ENCODE results near the gene CCDC73.
"Not testable (repeated sequence)": the region's sequence is repeated elsewhere in the genome, so short reads cannot be mapped to it uniquely, and the experiment has no call there.

The CCDC73 gene

DNA sequence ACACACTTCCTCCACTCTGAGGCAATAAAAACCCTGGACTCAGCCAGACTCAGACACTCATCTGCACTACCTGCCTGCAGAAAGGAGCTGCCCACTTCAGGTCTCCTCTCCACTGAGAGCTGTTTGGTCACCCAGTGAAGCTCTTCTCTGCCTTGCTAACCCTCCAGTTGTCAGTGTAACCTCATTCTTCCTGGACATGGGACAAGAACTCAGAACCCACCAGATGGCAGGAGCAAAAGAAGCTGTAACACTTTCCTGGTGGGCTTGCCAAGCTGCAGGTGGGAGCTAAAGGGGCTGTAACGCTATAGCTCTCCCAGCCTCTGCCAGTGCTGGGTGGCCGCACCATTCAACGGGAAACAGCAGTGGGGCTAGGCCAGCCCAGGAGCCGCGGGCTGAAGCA is 89.7 kb downstream of the CCDC73 start:
- no peak for DNase-seq (ENCODE audit: low spot score)

DNA sequence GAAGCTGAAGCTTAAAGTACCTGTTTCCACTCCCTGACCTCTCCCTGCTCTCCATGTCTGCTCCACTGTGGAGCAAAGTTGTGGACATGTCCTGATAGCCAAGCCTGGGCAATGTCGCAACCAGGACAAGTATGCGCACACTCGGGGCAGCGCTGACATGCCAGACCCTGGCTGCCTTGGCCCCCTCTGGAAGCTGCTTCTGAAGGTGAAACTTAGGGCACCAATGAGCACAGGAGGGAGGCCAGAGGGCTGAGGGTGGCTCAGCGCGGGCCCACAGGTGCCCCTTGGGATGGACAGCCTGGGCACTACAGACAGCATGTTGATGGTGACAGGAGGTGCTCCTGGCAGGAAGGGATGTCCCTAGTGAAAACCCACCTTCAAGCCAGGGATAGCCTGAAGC is 90.2 kb downstream of the CCDC73 start:
- no peak for DNase-seq (ENCODE audit: low spot score)

DNA sequence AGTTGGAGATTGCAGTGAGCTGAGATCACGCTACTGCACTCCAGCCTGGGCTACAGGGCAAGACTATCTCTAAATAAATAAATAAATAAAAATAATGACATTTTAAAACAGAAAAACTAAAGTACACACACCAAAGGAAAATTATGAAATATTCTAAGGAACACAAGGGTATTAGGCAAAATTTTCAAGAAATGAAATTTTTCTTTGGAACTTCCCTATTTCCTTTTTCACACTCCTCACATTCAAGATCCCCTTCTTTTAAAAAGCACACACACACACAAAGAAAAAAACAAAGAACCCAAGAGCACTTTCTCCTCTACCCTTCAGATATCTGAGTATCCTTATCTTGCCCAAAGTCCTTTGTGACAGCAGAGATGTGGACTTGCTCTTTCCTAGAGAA is 92.8 kb downstream of the CCDC73 start:
- no peak for DNase-seq (ENCODE audit: low spot score)

DNA sequence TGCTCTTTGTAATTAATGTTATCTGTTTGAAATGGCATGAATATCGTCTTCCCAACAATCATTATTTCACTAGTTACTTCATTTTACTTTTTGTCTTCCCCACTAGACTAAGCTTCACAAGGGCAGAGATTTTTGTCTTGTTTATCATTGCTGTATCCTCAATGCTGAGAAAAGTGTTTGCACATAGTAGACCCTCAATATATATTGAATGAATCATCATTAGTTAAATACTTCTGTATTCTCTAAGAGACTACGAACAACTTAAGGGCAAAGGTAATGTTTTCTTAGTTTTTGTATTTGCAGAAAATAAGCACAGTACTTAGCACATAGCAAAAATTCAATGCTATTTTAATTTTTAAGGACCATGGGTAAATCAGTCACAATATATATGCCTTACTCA is 95.9 kb downstream of the CCDC73 start:
- no peak for DNase-seq (ENCODE audit: low spot score)

DNA sequence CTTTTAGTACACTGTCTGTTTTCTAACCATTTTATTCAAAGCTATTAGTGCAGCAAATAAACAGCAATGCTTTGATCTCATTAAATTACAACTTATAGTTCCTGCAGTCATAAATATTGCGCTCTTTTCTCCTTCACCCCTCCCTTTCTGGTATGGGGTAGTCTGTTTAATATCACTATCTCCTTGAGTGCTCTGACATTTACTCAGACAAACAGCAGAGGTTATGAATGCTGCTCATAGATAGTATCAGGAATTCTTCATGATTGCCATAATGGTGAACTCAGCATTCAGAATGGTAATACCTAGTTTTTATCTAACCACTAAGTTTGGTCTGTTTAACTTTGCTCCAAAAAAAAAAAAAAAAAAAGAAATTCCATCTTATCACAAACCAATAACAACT is 123.4 kb downstream of the CCDC73 start:
- DNase-seq (ENCODE audit: low spot score) = no peak

DNA sequence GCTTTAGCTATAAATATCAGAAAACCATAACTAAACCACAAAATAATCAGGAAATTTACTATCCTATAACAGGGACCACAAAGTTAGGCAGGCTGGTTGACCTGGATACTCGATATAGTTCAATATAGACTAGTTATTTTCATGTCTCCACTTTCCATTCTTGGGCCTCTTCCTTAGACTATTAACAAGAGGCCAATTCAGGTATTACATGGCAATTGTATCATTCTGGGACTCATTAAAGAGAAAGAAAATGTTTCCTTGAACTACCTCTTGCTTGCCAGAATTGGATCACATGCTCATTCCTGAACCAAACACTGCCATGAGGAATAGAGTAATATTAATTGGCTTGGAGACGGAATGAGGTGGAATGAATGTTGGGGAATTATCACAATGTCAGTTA is 134.8 kb downstream of the CCDC73 start:
- DNase-seq (ENCODE audit: low spot score) = no peak

DNA sequence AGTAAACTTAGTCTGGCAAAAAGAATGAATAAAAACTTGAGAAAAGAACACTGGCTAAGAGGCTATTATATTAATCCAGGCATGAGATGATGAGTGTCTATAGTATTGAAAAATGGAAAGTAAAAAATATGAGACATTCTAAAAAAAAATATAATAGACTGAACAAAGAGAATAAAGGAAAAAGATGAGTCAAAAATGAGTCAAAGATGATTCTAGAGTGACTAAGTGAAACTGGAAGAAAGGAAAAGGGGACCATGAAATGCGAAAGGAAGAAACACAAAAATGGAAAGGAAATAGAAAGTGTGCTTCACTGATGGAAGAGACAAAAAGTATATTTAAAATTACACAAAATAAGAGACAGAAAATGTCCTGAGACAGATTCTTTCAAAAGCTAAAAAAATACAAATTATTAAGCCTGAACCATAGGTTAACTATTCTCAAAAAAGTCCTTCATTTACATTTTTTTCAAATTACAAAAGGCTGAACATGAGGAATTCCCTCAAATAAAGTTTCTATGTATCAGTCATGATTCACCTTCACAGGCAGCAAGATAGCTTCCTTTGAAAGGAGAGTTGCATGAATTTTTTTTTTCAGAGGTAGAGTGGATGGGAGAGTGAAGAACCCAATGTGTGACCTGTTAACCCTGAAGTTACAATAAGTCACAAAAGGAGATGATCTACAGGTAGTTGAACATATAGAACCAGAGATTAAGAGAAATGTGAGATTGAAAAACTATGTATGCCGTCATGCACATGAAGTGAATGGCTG is 135.6 kb downstream of the CCDC73 start:
- no peak for DNase-seq (ENCODE audit: low spot score)

DNA sequence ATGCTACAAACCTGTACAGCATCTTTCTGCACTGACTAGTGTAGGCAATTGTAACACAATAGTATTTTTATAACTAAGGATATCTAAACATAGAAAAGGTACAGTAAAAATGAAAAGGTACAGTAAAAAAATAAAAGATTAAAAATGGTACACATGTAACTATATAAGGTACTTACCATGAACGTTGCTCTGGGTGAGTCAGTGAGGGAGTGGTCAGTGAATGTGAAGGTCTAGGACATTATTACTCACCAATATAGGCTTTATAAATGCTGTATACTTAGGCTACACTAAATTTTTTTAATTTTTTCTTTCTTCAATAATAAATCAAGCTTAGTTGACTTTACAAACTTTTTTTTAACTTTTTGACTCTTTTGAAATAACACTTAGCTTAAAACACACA is 150.9 kb downstream of the CCDC73 start:
- DNase-seq (ENCODE audit: low spot score) = no peak

DNA sequence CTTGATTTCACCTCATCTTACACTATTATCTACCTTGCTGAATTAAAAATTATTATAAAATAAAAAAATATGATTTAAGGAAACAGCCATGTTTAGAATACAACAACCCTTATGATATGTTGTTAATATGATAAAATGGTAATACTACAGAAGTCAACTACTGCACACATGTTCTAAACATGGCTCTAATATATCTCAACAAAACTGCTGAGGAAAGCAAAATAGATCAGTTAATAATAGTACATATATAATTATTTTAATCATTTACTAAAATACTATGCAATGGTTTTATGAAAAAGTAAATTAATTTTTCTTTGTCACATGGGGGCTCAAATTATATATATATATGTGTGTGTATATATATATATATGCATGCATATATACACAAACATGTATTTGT is 153.1 kb downstream of the CCDC73 start:
- DNase-seq (ENCODE audit: low spot score) = no peak

DNA sequence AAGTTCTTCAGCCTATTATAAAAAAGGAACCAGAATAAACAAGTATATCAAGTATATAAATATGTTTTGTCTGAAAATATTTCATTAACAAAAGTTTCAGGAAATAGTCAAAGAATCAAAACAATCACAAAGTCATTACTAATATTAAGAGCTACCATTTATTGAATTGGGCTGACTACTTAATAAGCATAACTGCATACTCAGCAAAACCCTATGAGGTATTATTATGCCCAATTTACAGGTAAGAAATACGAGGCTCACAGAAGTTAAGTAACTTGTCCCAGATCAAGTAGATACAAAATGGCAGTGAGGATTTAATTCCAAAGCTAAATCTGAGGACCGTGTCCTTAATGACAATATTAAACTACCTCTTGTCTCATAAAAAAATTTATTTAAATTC is 158.6 kb downstream of the CCDC73 start:
- no peak for DNase-seq (ENCODE audit: low spot score)

DNA sequence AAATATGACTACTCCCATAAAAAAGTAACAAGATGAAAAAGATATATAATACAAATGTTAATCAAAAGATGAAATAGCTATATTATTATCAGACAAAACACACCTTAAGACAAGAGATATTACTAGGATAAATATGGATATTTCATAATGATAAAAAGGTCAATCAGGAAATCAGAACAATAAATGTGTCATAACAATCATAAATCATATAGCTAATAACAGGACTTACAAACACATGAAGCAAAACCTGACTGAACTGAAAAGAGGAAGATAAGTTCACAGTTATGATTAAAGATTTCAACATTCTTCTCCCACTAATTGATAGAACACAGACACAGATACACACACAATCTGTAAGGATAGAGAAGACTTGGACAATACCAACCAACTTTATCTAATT is 163.6 kb downstream of the CCDC73 start:
- DNase-seq (ENCODE audit: low spot score) = no peak

DNA sequence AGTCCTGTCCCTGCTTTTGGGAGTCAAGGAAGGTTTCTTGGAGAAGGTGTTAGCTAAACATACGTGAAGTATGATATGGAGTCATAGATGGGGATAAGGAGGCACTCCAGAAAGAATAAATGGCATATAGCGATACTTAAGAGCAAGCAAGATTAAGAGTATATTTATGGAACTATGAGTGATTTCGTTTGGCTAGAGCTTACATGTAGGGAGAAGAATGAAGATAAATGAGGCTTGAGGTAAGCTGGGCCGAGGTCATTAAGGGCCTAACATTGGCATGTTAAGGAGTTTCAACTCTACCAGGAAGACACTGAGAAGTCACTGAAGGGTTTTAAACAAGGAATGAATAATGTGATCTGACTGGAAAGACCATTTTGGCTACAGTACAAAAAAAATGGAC is 177.6 kb downstream of the CCDC73 start:
- no peak for DNase-seq (ENCODE audit: low spot score)

DNA sequence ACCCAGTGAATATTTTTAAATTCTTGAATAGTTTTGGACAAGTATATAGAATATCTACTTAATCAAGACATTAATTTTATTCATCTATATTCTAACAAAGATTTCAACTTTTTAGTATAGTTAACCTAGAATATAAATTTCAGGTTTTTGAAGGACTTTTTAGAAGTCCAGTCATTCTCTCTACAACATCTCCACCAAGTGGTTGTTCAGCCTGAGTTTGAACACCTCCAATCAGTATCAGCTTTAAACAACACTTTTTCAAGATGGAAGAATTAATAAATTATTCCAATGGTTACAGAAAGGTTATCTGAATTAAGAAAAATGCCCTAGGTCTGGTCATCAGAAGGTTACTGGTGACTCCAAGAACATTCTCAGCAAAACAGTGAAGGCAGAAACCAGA is 179.0 kb downstream of the CCDC73 start:
- DNase-seq (ENCODE audit: low spot score) = no peak

DNA sequence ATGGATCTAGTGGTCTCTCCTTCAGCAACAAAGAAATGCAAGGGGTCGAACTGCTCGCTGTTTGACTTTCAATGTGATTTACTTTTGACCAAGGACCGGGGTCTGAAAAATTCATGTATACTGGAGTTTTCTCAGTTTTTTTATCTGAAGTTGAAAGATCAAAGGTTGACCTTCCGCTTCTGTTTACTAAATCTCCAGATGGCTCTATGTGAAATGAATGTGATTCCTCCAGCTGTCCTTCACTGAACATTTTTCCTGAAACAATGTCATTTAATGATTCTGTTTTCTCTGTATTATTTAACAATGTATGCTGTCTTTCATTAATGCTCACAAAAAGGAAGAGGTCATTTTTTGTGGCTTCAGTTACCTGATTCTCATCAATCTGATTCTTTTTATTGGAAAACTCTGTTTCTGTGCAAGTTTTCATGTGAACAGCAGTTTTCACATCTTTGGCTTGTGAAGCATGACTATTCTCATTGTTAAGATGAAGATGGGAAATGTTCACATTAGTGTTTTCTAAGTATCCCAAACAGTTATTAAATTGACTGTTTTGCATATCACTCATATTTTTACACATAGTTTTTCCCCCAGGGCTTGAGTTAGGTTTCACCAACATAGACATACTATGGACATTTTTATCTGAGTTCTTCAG is 180.8 kb downstream of the CCDC73 start:
- DNase-seq (ENCODE audit: low spot score) = no peak

DNA sequence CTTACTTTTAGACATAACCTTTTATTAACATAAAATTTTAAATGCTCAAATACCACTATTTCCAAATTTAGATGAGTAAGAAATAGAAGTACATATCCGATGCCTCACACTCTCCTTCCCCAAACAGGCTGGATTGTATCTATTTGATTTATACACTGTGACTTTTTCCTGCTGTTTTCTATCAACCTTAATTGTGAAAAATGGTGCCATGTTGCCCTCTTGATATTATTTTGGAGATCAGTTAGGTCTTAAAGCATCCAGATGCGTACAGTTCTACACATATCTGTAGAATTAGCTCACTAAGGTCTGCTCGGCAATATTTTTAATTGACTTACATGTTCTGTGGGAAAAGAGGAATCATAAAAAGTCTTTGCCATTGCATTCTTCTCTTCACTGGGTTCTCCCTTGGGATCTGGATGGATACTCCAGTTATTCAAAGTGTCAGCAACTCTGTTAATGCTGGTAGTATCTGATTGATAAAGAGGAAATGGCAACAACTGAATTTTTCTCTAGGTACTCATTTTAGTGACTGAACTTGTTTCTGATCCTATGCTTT is 183.6 kb downstream of the CCDC73 start:
- DNase-seq (ENCODE audit: low spot score) = no peak

DNA sequence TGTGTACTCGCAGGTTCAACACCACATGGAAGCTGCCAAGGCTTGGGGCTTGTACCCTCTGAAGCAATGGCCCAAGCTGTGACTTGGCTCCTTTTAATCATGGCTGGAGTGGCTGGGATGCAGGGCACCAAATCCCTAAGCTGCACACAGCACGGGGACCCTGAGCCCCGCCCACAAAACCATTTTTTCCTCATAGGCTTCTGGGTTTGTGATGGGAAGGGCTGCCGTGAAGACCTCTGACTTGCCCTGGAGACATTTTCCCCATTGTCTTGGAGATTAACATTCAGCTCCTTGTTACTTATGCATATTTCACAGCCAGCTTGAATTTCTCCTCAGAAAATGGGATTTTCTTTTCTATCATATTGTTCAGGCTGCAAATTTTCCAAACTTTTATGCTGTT is 185.6 kb downstream of the CCDC73 start:
- DNase-seq (ENCODE audit: low spot score) = not testable (repeated sequence)

DNA sequence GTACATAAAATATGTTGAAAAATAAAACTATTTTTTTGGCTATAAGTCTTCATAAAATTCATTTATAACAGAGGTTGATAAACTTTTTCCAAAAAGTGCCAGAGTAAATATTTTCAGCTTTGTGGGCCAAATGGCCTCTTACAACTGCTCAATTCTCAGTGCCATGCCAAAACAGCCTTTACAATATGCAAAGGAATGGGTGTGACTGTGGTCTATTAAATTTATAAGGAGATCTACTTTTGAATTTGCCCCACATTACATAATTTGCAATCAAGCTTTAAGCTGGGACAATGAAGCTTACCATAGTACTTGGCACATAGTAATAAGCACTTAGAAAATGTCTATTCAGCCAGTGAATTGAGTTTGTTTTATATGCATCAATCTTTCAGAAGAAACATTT is 188.2 kb downstream of the CCDC73 start:
- no peak for DNase-seq (ENCODE audit: low spot score)

DNA sequence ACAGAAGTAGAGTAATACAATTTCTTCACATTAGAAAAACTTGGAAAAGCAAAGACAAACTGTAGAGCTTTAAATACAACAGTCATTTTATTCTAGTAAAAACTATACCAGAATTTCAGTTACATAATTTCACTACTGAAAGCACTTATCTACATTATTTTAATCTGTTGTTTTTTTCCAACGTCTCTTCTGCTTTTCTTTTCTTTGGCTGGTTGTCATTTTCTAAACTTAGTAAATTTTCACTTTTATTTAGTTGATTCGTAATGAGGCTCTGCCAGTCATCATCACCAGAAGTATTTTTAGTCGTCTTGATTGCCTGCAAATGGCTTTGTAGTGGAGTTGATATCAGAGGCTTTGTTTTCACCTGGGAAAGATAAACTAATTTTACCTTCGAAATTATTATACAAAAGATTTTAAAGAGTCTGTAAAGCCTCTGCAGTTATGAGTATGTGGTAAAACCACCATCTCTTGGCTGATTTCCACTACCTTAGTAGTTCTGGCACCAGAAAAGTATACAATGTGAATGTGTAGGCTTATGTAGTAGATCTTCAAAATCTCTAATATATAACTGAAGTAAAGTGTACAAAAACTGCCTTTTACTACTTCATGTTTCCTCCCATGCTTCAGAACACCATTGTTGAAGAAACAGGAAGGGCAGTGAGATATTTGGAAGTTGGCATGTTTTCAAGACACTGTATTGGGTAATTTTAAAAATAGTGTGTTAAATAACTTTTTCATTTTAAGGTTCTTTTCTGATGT is 191.6 kb downstream of the CCDC73 start:
- DNase-seq (ENCODE audit: low spot score) = no peak

DNA sequence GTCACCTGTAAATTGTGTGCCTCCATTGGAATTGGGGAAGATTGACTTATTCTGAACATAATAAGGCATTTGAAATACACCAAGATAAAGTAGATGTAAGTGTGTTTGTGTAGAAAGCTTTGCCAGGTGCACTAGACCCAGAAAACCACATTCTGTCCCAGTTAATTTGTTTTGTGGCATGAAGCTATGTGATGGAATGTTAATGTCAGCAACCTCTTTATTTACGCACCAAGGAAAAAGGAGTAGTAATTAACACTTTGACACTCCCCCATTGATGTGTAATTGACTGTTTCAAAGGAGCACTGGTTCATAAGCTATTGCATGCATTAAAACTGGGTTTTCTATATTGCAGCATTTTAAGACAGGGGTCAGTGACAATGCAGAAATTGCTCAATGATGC is 196.5 kb downstream of the CCDC73 start:
- no peak for DNase-seq (ENCODE audit: low spot score)

DNA sequence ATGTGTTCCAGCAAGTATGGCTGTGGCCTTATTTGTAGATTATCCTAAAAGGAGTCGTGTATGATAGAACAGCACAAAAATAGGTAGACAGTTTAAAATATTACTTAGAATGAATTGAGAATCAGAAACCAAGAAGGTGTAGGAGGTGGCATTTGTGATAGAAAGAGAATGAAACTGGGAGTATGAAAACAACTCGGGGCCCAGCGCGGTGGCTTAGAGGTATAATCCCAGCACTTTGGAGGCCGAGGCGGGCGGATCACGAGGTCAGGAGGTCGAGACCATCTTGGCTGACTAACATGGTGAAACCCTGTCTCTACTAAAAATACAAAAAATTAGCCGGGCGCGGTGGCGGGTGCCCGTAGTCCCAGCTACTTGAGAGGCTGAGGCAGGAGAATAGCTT is 198.3 kb downstream of the CCDC73 start:
- not testable (repeated sequence) for DNase-seq (ENCODE audit: low spot score)

DNA sequence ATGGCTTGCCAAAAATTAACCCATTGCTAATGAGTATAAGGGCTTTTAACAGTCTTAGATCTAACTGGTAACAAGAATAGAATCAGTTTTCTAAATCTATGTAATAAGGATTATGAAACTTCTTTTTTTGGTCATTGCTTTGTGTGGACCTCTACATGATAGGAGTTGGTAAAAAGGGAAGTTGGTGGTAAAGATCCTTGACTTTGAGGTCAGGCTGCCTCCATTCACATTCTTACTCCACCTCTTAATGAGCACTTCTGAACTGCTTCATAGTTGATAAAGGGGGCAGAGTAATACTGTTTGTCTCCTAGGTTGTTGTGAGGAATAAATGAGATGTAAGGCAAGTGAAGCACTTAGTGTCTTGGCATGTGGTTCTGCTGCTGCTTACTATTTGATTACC is 200.2 kb downstream of the CCDC73 start:
- no peak for DNase-seq (ENCODE audit: low spot score)

DNA sequence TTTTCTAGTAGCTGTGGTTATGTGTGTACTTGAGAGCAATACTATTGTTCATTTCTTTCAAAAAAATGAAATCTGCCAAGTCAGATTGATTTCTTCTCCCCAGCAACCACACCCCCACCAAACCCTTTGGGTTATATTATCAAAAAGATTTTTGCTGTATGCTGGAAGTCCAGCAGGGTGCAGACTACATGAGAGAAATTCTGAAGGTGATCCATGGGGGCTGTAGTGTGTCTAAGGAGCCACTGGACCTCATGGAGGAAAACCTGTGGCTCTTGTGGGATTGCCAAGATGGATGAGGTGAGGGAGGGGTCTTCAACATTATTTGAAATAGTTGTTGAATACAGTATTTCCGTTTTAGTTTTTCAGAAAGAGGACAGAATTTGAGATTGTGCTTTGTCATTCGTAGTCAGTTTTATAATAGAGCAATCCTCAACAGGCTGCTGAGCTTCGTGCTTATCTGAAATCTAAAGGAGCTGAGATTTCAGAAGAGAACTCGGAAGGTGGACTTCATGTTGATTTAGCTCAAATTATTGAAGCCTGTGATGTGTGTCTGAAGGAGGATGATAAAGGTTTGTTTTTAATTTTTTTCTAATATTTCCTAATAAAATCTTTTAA is 207.8 kb downstream of the CCDC73 start:
- peak; percentile 36 for DNase-seq (ENCODE audit: low spot score)

DNA sequence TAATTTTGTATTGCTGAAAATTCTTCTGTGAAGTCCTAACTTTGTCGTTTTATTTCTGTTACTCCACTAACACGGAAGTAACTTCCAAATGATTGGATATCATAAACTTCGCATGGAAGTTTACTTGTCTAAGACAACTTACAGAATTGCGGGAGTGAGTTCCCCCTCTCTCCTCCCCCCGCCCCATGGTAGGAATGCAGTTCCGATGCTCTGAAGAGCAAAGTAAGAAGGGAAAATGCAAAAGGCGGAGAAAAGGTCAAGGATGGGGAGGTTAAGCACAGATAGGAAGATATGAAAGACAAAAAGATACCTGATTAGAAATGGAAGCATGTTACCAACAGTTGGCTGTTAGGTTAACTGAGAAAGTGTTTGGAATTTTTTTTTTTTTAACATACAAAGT is 209.5 kb downstream of the CCDC73 start:
- DNase-seq (ENCODE audit: low spot score) = no peak
